HG02610 (cell line): ENCODE data around the gene ANGEL1.

Source experiments
- ATAC-seq: cut with Tn5 transposase; IDR thresholded peaks from one replicate; pipeline ENCODE4 v1.9.1; 2021; ENCODE audit warnings: mild to moderate bottlenecking, moderate library complexity; ENCODE audit not compliant: unreplicated experiment

Gene ANGEL1, protein sequence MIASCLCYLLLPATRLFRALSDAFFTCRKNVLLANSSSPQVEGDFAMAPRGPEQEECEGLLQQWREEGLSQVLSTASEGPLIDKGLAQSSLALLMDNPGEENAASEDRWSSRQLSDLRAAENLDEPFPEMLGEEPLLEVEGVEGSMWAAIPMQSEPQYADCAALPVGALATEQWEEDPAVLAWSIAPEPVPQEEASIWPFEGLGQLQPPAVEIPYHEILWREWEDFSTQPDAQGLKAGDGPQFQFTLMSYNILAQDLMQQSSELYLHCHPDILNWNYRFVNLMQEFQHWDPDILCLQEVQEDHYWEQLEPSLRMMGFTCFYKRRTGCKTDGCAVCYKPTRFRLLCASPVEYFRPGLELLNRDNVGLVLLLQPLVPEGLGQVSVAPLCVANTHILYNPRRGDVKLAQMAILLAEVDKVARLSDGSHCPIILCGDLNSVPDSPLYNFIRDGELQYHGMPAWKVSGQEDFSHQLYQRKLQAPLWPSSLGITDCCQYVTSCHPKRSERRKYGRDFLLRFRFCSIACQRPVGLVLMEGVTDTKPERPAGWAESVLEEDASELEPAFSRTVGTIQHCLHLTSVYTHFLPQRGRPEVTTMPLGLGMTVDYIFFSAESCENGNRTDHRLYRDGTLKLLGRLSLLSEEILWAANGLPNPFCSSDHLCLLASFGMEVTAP

GRCh38 chr14:76812422-76813383 is at the start of gene ANGEL1:
ANGEL1 (minus strand) TSS chr14:76812882; CDS start chr14:76812827, 55 bp downstream.
- peak; percentile 87 for ATAC-seq

GRCh38 chr14:76861574-76862255 is 49.0 kb upstream of the ANGEL1 start:
- ATAC-seq: no peak

- no peak for ATAC-seq
Measured at GRCh38 chr14:76856769-76857168, 44.1 kb upstream of the ANGEL1 start.

- no peak for ATAC-seq
Measured at GRCh38 chr14:76855066-76855465, 42.4 kb upstream of the ANGEL1 start.

GRCh38 chr14:76848879-76849278 is 36.2 kb upstream of the ANGEL1 start:
- ATAC-seq: no peak

DNA sequence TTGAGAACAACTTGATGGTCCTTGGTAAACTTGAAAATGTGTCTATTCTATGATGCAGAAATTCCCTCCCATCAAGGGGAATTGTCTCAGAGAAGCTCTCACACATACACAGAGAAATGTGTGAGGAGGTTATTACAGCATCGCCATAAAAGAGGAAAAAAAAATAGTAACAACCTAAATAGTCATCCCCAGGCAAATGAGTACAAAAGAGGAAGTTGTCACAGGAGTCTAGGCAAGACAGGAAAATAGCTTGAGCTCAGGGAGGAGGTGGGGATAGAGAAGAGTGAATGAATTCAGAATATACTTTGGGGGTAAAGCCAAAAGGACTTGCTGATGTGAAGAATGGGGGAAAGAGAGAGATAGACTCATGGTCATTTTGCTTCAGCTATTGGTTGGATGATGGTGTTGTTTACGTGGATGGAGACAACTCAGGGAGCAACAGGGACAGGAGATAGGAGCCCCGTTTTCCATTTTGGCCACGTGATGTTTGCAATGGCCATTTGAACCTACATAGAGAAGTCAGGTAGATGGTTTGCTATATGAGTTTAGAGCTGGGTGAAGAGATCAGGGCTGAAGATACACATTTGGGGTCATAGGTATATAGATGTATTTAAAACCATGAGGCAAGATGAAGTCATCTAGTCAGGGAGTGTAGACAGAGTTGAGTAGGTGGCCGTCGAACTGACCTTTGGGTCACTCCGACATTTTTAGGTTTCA is 33.8 kb upstream of the ANGEL1 start:
- ATAC-seq: no peak

DNA sequence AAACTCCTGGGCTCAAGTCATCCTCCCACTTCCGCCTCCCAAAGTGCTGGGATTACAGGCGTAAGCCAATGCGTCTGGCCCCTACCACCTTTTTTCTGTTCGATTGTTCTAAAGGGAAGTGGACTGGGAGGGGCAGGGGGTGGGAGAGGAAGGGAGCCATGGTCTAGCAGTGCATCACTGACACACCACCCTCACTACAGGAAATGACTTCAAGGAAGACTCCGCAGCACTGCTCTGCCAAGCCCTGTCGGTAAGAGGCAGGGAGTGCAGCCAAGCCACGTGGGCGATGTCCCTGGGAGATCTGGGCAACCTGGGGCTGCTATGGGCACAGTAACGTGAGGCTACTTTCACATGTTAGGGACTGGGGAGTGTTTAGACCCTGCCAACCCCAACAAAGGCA is 31.5 kb upstream of the ANGEL1 start:
- ATAC-seq: no peak

GRCh38 chr14:76842414-76842813 is 29.7 kb upstream of the ANGEL1 start:
- no peak for ATAC-seq

- no peak for ATAC-seq
Measured at GRCh38 chr14:76837524-76837923, 24.8 kb upstream of the ANGEL1 start.

DNA sequence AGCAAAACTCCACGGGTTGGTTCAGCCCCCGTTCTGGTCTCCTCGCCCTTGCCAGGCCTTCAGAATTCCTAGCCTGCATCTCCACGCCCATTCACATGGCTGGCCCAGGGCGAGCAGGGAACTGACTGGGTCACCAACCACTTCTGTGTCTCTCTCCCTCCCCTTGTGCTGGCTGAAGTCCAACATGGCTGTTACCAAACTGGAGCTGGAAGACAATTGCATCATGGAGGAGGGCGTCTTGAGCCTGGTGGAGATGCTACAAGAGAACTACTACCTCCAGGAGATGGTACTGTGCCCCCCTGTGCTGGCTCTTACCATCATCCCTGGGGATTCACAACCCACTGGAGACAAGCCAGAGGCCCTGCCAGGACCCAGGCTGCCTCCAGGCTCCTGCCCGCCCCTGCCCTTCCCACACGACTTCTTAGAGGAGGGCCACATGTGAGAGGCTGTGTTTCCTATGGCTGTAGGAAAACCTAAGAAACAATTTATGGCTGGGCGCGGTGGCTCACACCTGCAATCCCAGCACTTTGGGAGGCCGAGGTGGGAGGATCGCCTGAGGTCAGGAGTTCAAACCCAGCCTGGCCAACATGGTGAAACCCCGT is 23.4 kb upstream of the ANGEL1 start:
- no peak for ATAC-seq

DNA sequence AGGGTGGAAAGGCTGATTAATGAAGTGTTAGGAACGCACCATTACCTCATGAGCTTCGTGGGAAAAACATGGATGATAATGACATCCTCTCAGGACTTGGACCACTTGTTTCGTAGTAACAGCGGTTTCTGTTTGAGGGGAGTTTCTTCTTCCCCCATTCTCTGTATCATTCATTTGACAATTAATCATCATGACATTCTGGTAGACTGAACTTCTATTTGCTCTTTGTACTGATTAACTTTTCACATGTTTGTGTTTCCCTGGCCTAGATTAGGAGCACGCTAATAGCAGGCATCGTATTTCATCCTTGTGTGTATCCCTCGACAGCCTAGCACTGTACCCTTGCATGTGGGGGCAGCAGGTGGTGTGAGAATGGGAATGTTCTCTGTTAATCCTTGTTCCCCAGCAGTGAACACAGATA is 21.6 kb upstream of the ANGEL1 start:
- ATAC-seq: no peak

- ATAC-seq: no peak
Measured at GRCh38 chr14:76833011-76833410, 20.3 kb upstream of the ANGEL1 start.

DNA sequence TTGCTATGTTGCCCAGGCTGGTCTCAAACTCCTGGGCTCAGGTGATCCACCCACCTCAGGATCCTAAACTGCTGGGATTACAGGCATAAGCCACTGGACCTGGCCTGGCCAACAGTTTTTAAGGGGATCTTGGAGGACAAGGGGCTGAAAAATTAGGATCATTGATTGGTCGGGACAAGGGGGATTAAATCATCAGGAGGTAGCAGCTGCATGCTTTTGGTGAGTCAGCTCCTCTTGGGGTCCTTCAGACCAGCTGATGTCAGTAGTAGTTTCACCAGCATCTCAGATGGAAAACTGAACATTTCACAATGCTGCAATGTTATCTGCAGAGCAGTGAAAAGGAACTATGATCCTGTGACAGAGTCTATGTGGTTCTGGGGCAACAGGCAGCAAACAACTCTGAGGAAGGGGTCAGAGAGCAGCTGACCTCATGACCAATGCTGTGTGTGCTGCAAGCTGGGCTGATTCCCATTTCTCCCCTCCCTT is 19.9 kb upstream of the ANGEL1 start:
- no peak for ATAC-seq

DNA sequence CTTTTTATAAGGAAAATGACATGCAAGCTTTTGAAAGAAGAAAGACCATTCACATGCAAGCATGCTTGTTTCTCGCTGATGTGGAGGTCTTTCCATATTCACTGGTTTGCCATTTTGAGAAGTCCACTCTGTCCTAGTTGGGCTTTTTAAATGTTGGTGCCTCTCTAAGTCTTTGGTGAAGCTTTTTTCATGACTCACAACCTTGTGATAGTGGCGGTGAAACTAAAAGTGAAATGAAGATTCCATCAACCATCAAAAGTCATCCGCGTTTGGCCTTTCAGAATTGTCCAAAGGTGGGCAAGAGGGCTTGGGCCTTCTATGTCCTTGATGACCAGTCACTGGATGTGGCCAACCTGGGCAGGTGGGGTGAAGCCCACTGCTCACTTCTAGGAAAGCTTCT is 17.9 kb upstream of the ANGEL1 start:
- no peak for ATAC-seq

DNA sequence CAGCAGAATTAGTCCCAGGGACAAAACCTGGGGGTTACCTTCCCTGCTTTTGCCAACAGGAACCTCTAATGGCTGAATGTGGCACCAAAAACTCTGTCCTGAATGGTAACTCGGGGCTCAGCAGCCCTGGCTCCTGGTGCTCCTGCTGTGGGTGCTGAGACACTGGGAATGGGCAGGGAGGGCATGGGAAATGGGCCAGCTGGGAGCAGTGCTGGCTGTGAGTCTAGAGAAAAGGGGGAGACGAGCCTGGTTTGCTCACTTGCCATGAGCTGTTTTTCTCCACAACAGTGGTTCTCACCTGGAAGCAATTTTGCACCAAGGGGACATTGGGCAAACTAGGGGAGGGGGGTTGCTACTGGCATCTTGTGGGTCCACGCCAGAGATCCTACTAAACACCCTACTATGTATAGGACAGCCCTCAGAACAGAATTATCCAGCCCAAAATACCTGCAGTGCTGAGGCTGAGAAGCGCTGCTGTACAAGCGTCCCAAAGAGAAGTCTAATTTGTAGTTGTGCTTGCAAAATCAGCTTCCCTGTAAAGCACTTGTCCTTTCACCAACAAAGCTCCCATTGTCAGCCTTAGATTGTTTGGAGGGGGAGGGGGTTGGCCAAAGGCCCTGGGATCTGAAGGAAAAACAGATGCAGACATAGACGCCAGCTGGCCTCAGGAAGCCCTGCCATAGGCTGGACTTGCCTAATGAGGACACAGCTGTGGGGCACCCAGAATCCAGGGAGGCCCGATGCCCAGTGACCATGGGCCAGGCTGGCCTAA is 17.2 kb upstream of the ANGEL1 start:
- ATAC-seq: no peak

DNA sequence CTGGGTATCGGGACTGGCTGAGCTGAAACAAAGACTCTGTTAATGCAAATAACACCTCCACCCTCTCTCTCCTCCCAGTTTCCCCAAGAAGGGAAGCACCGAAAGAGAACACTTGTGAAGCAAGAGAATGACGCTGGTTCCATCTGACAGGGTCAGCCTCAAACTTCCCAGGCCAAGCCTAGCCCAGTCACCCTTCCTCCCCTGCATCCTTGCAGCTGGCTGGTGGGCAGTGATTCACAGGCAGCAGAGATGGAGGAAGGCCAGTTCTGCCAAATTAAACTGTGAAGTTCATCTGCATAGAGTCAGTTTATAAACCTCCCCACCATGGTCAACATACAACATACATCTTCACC is 16.3 kb upstream of the ANGEL1 start:
- no peak for ATAC-seq

GRCh38 chr14:76828339-76829012 is 15.8 kb upstream of the ANGEL1 start:
- no peak for ATAC-seq

GRCh38 chr14:76827696-76828296 is 15.1 kb upstream of the ANGEL1 start:
- ATAC-seq: no peak
